ENCODE measurements around the gene ENOX2. TPM values are rescaled to one million over a fixed set of nuclear protein-coding genes. Genes with fewer than 3 reads are reported as not detected.

ENOX2 gene
- total and polyA plus RNA-seq, 2 of the 13 experiments (the other 11 are each of a cell fraction or from before 2014, with no cell fraction given): 5.9 to 8.5 TPM

DNA sequence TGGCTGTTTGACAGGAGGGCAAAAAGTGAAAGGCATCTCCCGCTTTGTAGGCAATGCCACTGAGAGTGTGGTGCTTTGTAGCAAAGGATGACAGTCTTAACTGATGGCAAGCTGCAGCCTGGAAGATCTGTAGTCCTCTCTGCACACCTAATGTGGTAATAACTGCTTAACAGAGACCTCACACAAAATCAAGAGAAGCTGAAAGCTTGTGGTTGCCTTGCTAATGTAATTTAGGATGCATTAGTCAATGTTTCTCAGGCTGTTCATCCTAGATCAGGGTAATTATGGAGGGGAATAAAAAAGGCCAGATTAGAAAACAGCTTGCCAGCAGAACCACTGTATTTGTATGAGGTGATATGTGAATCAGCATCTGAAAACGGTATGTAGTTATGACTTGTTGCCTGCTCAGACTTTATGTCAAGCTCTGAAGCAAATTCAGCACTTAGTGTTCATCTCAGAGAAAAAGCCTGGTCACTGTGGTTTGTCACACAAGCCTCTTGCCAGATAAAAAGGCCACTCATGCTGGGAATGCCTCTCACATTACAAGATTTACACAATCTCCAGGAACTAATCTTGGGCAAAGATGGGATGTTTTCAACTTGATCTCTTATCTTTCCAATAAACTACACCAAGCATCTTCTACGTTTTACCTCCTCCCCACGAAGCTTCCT lies 130.8 kb downstream of the ENOX2 start:
- 78% methylated on average over 3 of the region's 4 CpGs for WGBS (ENCODE audit: low lambda C conversion rate)
- ATAC-seq (no peak), DNase-seq (ENCODE audit: low spot score) (no peak), FAIRE-seq (no peak)
- Histone ChIP-seq H3K79me2 (ENCODE audit: insufficient read depth, low read length) (no peaks in the 10 kb centered on the region), H4K20me1 (ENCODE audit: insufficient read depth, low read length) (no peaks in the 10 kb centered on the region), H2AFZ (ENCODE audit: low read length) (no peak overlapping the region), H3K27ac (ENCODE audit: extremely low read length, insufficient read depth, low read length) (no peak overlapping the region), H3K27me3 (ENCODE audit: control insufficient read depth in 1 of 2, insufficient read depth in 2 of 2, low read length in 2 of 2) (no peaks in the 10 kb centered on the region), H3K36me3 (replicated peaks in 1 of 2; ENCODE audit: control insufficient read depth in 1 of 2, insufficient read depth in 2 of 2, low read length in 2 of 2) (no peaks in the 10 kb centered on the region), H3K9me3 (ENCODE audit: low read length) (no peaks in the 10 kb centered on the region), H3K4me3 (replicated peaks in 1 of 3; ENCODE audit: insufficient read depth in 1 of 3, low read depth in 2 of 3, low read length in 3 of 3) (no peak overlapping the region), H3K9ac (ENCODE audit: insufficient read depth, low read depth, low read length) (no peak overlapping the region), H3K4me1 (ENCODE audit: insufficient read depth, low read length) (peaks cover 9% of the 10 kb centered on the region; the same call in 1 of the 2 replicates), H3K4me2 (ENCODE audit: low read depth, low read length) (no peak overlapping the region)
- no TSS peak for BruUV-seq (replicated peaks)
- in situ Hi-C loops (cut with HindIII; ENCODE audit: extremely low pct_ligation_motif_present, low pct_unique_long_range_greater_than_20kb): no loop called here
- ChIA-PET POLR2A (no interaction called here), CTCF (ENCODE audit: low intra/inter-chr PET ratio, low total read pairs) (no interaction called here)
- intact Hi-C loops (cut with micrococcal nuclease; ENCODE audit: unreplicated experiment): no loop called here
- TF ChIP-seq ZNF552 (CRISPR knock-in tag; IDR thresholded peaks at IDR 0.05; ENCODE audit: borderline replicate concordance): no peak
- TF ChIP-seq CAMTA2 (CRISPR knock-in tag; IDR thresholded peaks at IDR 0.05; ENCODE audit: borderline replicate concordance): no peak
- TF ChIP-seq CCDC6 (CRISPR knock-in tag; IDR thresholded peaks at IDR 0.05): no peak
- TF ChIP-seq, protein P1, sequence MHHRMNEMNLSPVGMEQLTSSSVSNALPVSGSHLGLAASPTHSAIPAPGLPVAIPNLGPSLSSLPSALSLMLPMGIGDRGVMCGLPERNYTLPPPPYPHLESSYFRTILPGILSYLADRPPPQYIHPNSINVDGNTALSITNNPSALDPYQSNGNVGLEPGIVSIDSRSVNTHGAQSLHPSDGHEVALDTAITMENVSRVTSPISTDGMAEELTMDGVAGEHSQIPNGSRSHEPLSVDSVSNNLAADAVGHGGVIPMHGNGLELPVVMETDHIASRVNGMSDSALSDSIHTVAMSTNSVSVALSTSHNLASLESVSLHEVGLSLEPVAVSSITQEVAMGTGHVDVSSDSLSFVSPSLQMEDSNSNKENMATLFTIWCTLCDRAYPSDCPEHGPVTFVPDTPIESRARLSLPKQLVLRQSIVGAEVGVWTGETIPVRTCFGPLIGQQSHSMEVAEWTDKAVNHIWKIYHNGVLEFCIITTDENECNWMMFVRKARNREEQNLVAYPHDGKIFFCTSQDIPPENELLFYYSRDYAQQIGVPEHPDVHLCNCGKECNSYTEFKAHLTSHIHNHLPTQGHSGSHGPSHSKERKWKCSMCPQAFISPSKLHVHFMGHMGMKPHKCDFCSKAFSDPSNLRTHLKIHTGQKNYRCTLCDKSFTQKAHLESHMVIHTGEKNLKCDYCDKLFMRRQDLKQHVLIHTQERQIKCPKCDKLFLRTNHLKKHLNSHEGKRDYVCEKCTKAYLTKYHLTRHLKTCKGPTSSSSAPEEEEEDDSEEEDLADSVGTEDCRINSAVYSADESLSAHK (CRISPR knock-in tag; IDR thresholded peaks at IDR 0.05; ENCODE audit: borderline replicate concordance): no peak
- TF ChIP-seq ATM (IDR thresholded peaks at IDR 0.05; ENCODE audit: borderline replicate concordance): no peak
- TF ChIP-seq FOXM1 (CRISPR knock-in tag; IDR thresholded peaks at IDR 0.05): no peak
- no peak for TF ChIP-seq ZNF326 (CRISPR knock-in tag; IDR thresholded peaks at IDR 0.05; ENCODE audit: borderline replicate concordance)
- no peak for TF ChIP-seq ZNF747 (CRISPR knock-in tag; IDR thresholded peaks at IDR 0.05; ENCODE audit: borderline replicate concordance)
- TF ChIP-seq ZNF414 (CRISPR knock-in tag; IDR thresholded peaks at IDR 0.05): no peak
- no peak for TF ChIP-seq KLF9 (CRISPR knock-in tag; IDR thresholded peaks at IDR 0.05; ENCODE audit: low read depth)
- no peak for TF ChIP-seq ZNF720 (CRISPR knock-in tag; IDR thresholded peaks at IDR 0.05)
- no peak for TF ChIP-seq HBP1 (CRISPR knock-in tag; IDR thresholded peaks at IDR 0.05; ENCODE audit: low read depth)
- no peak for TF ChIP-seq DNMT1 (CRISPR knock-in tag; IDR thresholded peaks at IDR 0.05)
- no peak for TF ChIP-seq ZFY (CRISPR knock-in tag; IDR thresholded peaks at IDR 0.05)
- no peak for TF ChIP-seq FOXJ3 (CRISPR knock-in tag; IDR thresholded peaks at IDR 0.05; ENCODE audit: borderline replicate concordance)
- TF ChIP-seq, protein P2, sequence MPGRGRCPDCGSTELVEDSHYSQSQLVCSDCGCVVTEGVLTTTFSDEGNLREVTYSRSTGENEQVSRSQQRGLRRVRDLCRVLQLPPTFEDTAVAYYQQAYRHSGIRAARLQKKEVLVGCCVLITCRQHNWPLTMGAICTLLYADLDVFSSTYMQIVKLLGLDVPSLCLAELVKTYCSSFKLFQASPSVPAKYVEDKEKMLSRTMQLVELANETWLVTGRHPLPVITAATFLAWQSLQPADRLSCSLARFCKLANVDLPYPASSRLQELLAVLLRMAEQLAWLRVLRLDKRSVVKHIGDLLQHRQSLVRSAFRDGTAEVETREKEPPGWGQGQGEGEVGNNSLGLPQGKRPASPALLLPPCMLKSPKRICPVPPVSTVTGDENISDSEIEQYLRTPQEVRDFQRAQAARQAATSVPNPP (CRISPR knock-in tag; IDR thresholded peaks at IDR 0.05): no peak

Data from HepG2 (cell line).